Subcutaneous abdominal adipose tissue (tissue), 5 donors: Measurements from ENCODE around the gene MED12.

Source experiments
- H3K27ac ChIP-seq: one replicate; pipeline ENCODE4 v1.7.0; 2013; ENCODE audit warnings: low read depth, mild to moderate bottlenecking, inconsistent platforms, low read length, moderate library complexity
- H3K27me3 ChIP-seq, 5 donors: one replicate each; pipeline ENCODE4 v1.7.0; 2013; ENCODE audit warnings: low read length in 5 of 5, inconsistent platforms in 1 of 5; ENCODE audit not compliant: control insufficient read depth in 5 of 5, insufficient read depth in 4 of 5
- H3K36me3 ChIP-seq, 5 donors: one replicate each; pipeline ENCODE4 v1.7.0; 2013; ENCODE audit warnings: low read length in 5 of 5; ENCODE audit not compliant: control insufficient read depth in 5 of 5, insufficient read depth in 5 of 5
- H3K4me1 ChIP-seq, 5 donors: one replicate each; pipeline ENCODE4 v1.7.0; 2013; ENCODE audit warnings: low read length in 5 of 5, mild to moderate bottlenecking in 3 of 5, moderate library complexity in 1 of 5; ENCODE audit not compliant: control insufficient read depth in 5 of 5, insufficient read depth in 5 of 5
- H3K4me3 ChIP-seq, 5 donors: one replicate each; pipeline ENCODE4 v1.7.0; 2013; ENCODE audit warnings: low read length in 5 of 5, low read depth in 1 of 5
- H3K9ac ChIP-seq, 5 donors: one replicate each; pipeline ENCODE4 v1.7.0; 2013; ENCODE audit warnings: low read length in 5 of 5, mild to moderate bottlenecking in 4 of 5, moderate library complexity in 3 of 5
- H3K9me3 ChIP-seq, 5 donors: one replicate each; pipeline ENCODE4 v1.7.0; 2013; ENCODE audit warnings: low read length in 5 of 5; ENCODE audit not compliant: control insufficient read depth in 5 of 5
- donor health status: healthy.
- donor health status: healthy.
- donor health status: healthy.
- donor health status: healthy.
- donor health status: healthy.

Gene MED12

GRCh38 chrX:71118032-71118984 lies at the start of gene MED12:
TSS of gene MED12 (plus strand) at chrX:71118596. CDS start at chrX:71118755, 159 bp downstream.
- Histone ChIP-seq H3K9me3 (peaks cover 0 to 4% (median 0%) of the 10 kb centered on the region in 5 donors), H3K27me3 (peaks cover 0 to 4% (median 0%) of the 10 kb centered on the region in 5 donors), H3K4me3 (peak within 1 kb of the TSS; percentile 62 to 82 (median 69)), H3K4me1 (peaks cover 2 to 19% (median 15%) of the 10 kb centered on the region in 5 donors), H3K36me3 (peaks cover 4 to 34% (median 30%) of the 10 kb centered on the region in 5 donors), H3K27ac (peak within 1 kb of the TSS; percentile 76), H3K9ac (peak within 1 kb of the TSS; percentile 67 to 77 (median 68))

DNA sequence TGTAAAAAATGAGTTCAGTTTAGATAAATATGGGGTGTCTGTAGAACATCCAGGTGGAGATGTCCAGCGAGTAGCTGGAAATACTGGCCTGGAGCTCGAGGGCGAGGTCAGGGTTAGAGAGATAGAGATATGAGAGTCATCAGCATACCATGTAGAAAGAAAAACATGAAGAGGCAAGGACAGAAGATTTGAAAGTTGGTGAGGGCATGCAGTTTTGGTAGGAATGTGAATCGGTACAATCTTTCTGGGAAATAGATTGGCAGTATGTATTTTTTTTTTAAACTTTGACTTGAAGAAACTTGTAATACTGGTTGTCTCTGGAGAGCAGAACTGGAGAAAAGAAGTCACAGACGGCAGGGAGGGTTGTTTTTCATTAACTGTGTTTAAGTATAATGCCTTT lies 47.9 kb upstream of the MED12 start:
- peaks cover 0 to 4% (median 0%) of the 10 kb centered on the region in 5 donors for H3K27me3 ChIP-seq
- no peak overlapping the region for H3K27ac ChIP-seq
- peaks cover 0 to 2% (median 0%) of the 10 kb centered on the region in 5 donors for H3K9me3 ChIP-seq
- no peak overlapping the region for H3K4me3 ChIP-seq
- no peaks in the 10 kb centered on the region for H3K36me3 ChIP-seq
- no peak overlapping the region for H3K9ac ChIP-seq
- H3K4me1 ChIP-seq: peaks cover 2 to 13% (median 8%) of the 10 kb centered on the region in 5 donors

DNA sequence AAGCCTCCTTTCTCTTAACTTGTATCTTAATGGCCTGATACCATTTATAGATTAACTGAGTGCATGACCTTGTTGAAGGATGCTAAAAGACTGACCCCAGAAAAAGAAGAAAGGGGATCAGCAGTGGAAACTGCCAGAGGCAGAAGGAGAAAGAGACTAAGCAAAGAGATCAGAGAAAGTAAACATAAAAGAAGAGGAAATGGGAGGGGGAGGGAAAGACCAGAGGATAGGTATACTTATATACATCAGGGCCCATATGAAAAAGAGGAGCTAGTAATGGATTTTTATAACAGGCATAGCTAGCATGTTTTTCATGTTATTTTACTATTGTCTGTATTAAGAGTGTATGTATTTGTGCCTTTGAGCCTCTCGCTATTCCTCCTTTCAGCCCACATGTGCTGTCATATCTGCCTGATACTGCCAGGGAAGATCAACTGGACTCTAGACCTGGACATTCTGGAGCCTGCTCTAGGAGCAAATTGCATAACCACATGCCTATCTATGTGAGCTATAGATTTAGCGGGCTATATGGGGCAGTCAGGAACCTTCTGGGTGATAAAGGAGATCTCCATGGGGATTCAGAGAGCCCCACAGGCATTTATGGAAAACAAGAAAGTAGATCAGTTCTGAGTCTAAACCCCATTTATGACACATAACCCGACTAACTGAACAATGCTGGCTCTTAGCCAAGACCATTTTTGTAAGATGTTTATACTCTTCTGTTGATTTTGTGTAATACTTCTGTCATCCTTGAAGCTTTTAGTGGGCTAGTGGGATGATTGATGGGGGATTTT lies 36.9 kb upstream of the MED12 start:
- Histone ChIP-seq H3K27ac (no peak overlapping the region), H3K4me3 (no peak overlapping the region), H3K9me3 (peaks cover 0 to 3% (median 0%) of the 10 kb centered on the region in 5 donors), H3K4me1 (no peaks in the 10 kb centered on the region), H3K27me3 (peaks cover 0 to 7% (median 0%) of the 10 kb centered on the region in 5 donors), H3K36me3 (no peaks in the 10 kb centered on the region), H3K9ac (no peak overlapping the region)

DNA sequence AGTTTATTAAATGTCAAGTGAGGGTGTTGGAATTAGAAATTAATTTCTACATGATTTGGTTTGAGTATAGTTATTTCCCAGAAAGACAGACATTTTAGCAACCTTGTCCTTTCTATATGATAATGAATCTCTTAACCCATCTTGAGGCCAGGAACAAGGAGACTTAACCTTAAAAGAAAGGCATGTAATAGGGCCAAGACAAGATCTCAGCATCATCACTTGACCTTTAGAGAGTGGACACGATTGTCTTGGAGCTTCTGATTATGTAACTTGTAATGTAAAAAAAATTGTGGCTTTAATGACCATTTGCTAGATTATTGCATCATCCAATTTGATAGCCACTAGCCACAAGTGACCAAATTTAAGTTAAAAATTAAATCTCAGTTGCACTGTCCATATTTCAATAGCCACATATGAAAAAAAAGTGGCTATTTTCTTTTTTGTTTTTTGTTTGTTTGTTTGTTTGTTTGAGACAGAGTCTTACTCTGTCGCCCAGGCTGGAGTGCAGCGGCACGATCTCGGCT lies 36.2 kb upstream of the MED12 start:
- no peaks in the 10 kb centered on the region for H3K9me3 ChIP-seq
- H3K27ac ChIP-seq: no peak overlapping the region
- no peaks in the 10 kb centered on the region for H3K4me1 ChIP-seq
- no peak overlapping the region for H3K4me3 ChIP-seq
- H3K27me3 ChIP-seq: peaks cover 0 to 5% (median 0%) of the 10 kb centered on the region in 5 donors
- no peak overlapping the region for H3K9ac ChIP-seq
- no peaks in the 10 kb centered on the region for H3K36me3 ChIP-seq

DNA sequence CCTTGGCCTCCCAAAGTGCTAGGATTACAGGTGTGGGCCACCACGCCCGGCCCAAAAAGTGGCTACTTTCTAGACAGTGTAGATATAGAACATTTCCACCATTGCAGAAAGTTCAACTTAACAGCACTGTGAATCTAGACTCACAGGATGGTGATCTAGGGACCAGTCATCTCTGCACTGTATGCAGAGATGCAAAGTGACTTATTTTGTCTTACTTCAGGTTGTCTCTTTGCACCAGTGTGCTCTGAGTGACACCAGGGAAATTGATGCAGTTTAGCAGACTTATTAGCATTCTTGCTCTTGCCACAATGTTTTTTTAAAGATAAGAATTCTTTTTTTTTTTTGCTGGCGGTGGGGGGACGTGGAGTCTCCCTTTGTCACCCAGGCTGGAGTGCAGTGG lies 35.6 kb upstream of the MED12 start:
- H3K9ac ChIP-seq: no peak overlapping the region
- peaks cover 0 to 5% (median 0%) of the 10 kb centered on the region in 5 donors for H3K27me3 ChIP-seq
- no peaks in the 10 kb centered on the region for H3K9me3 ChIP-seq
- no peak overlapping the region for H3K4me3 ChIP-seq
- no peaks in the 10 kb centered on the region for H3K36me3 ChIP-seq
- no peak overlapping the region for H3K27ac ChIP-seq
- H3K4me1 ChIP-seq: no peaks in the 10 kb centered on the region

GRCh38 chrX:71085900-71086299 lies 32.5 kb upstream of the MED12 start:
- Histone ChIP-seq H3K27ac (no peak overlapping the region), H3K9ac (no peak overlapping the region), H3K9me3 (no peaks in the 10 kb centered on the region), H3K4me1 (no peaks in the 10 kb centered on the region), H3K4me3 (no peak overlapping the region), H3K27me3 (peaks cover 0 to 8% (median 0%) of the 10 kb centered on the region in 5 donors), H3K36me3 (no peaks in the 10 kb centered on the region)

DNA sequence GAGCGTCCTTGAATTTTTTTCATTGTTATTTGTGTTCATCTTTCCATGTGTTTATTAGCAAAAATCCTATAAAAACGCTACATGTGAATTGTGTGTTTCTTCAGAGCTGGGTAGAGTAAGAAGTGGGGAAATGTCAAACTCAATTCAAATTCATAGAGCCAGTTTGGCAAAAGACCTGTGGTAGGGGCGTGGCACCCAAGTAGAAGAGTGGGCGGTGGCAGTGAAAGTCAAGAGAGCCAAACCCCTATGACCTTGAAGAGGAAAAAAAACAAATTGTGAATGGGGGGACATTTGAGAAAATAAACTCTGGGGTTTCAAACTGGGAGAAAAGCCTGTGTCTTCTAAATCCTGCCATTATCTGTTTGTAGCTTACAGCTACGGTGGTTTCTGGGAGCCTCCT lies 27.1 kb upstream of the MED12 start:
- no peaks in the 10 kb centered on the region for H3K36me3 ChIP-seq
- H3K4me3 ChIP-seq: no peak overlapping the region
- H3K27ac ChIP-seq: no peak overlapping the region
- peaks cover 0 to 7% (median 2%) of the 10 kb centered on the region in 5 donors for H3K27me3 ChIP-seq
- H3K9me3 ChIP-seq: no peaks in the 10 kb centered on the region
- H3K9ac ChIP-seq: no peak overlapping the region
- H3K4me1 ChIP-seq: peaks cover 0 to 9% (median 6%) of the 10 kb centered on the region in 5 donors

GRCh38 chrX:71095033-71095432 lies 23.4 kb upstream of the MED12 start:
- H3K9ac ChIP-seq: peak overlapping the region in 4 of 5 donors; percentile 26 to 71 (median 64)
- peaks cover 0 to 8% (median 4%) of the 10 kb centered on the region in 5 donors for H3K27me3 ChIP-seq
- H3K9me3 ChIP-seq: no peaks in the 10 kb centered on the region
- peak overlapping the region; percentile 59 to 84 (median 75) for H3K4me3 ChIP-seq
- H3K36me3 ChIP-seq: no peaks in the 10 kb centered on the region
- H3K4me1 ChIP-seq: peaks cover 0 to 33% (median 24%) of the 10 kb centered on the region in 5 donors
- H3K27ac ChIP-seq: no peak overlapping the region

DNA sequence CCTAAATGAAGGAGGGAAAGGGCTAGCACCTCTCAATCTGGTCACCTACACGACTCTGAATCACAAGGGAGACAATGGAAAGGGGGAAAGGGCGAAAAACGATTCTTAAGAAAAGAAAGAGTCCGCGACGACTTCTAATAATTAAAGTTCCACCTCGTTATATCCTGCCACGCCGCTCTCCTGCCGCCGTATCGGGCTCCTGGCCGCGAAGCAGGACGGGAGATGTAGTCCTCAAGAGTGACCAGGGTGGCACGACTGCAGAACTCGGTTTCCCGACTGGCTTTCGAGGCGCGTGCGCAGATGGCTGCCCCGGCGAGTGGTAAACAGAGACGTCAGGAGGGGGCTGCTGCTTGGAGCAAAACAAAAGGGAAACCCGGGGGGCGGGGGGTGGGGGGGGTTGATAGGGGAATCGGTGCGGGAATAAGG lies 22.8 kb upstream of the MED12 start, which contains the start of gene FOXO4:
Gene FOXO4 (plus strand): TSS at position 297 of the 426 bp plus-strand sequence. CDS start 678 bp downstream, outside the sequence.
- H3K4me1 ChIP-seq: peaks cover 0 to 33% (median 24%) of the 10 kb centered on the region in 5 donors
- peak within 1 kb of the TSS; percentile 53 to 71 (median 66) for H3K9ac ChIP-seq
- H3K9me3 ChIP-seq: no peaks in the 10 kb centered on the region
- peak within 1 kb of the TSS; percentile 41 for H3K27ac ChIP-seq
- peak within 1 kb of the TSS; percentile 74 to 89 (median 84) for H3K4me3 ChIP-seq
- peaks cover 0 to 8% (median 4%) of the 10 kb centered on the region in 5 donors for H3K27me3 ChIP-seq
- no peaks in the 10 kb centered on the region for H3K36me3 ChIP-seq
